AG04449 (cell line): ENCODE results near the gene UBAC1.

ENCODE experiments used
- CTCF ChIA-PET: fragments of 350-600 bp; formaldehyde crosslinking; extraction: SDS; loops from one replicate; lab custom pipeline; 2021; ENCODE audit warnings: antibody characterized with exemption; lab: Yijun Ruan, JAX
- POLR2A ChIA-PET: fragments of 400-600, 350-600 bp; formaldehyde crosslinking; extraction: SDS; loops from one replicate; lab custom pipeline; 2020; ENCODE audit warnings: antibody characterized with exemption, inconsistent platforms; lab: Yijun Ruan, JAX
- DNase-seq: peaks from one replicate; pipeline ENCODE4 v3.0.0-alpha.2; 2010; ENCODE audit warnings: low read depth, low spot score
- H3K4me3 ChIP-seq: 2 replicates; pipeline ENCODE4 v1.5.1; 2011; ENCODE audit warnings: low read depth, mild to moderate bottlenecking, control low read depth, low read length
- TF ChIP-seq, protein P1 (sequence below): IDR thresholded peaks from one replicate; pipeline ENCODE4 v1.5.1; 2011; ENCODE audit warnings: mild to moderate bottlenecking, moderate library complexity, low read length, control low read depth, inconsistent platforms; ENCODE audit not compliant: insufficient read depth; ENCODE audit errors: missing control alignments

The UBAC1 gene

DNA sequence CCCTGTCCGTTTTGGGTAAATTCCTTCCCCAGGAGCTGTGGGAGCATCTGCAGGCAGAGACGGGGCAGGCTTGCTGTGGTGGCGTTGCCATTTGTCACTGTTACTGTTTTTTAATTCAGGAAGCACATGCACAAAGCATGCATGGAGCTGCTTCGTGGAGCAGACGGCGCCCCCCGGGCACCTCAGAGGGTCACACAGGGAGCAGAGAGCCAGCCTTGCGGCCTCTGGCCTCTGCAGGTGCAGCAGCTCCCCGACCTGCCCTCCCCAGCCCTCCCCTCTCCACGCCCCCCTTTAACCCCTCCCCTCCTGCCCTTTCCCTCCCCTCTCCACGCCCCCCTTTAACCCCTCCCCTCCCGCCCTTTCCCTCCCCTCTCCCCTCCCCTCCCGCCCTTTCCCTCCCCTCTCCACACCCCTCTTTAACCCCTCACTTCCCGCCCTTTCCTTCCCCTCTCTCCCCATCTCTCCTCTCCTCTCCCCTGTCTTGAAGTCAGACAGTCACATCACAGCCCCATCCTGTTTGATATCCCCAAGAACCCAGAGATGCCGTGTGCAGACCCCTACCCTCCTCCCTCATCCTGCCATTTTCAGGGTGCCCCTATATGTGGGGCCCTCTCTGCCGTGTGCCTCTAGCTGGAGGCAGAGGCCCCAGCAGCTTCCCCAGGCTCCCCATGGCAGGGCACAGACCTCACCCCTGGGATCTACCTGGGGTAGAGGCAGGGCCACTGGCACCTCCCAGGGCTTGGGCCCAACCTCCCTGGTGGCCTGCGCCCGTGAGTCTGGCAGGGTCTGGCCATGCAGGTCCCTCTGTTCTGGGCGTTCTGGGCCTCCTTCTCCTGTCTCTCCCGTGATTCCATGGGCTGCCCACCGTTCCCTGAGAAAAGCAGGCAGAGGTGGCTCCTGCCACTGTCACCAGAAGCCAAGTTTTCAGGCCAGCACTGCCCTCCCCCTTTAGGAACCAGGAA lies 29.6 kb upstream of the UBAC1 start:
- no peak overlapping the region for H3K4me3 ChIP-seq
- POLR2A ChIA-PET = no interaction called here
- CTCF ChIA-PET = interaction anchor here (5.1 kb wide), 1 partner anchor 22 kb away, joined by 25 read pairs; no protein-coding TSS in a partner anchor
- TF ChIP-seq, protein P1, sequence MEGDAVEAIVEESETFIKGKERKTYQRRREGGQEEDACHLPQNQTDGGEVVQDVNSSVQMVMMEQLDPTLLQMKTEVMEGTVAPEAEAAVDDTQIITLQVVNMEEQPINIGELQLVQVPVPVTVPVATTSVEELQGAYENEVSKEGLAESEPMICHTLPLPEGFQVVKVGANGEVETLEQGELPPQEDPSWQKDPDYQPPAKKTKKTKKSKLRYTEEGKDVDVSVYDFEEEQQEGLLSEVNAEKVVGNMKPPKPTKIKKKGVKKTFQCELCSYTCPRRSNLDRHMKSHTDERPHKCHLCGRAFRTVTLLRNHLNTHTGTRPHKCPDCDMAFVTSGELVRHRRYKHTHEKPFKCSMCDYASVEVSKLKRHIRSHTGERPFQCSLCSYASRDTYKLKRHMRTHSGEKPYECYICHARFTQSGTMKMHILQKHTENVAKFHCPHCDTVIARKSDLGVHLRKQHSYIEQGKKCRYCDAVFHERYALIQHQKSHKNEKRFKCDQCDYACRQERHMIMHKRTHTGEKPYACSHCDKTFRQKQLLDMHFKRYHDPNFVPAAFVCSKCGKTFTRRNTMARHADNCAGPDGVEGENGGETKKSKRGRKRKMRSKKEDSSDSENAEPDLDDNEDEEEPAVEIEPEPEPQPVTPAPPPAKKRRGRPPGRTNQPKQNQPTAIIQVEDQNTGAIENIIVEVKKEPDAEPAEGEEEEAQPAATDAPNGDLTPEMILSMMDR = no peak
- DNase-seq = no peak

DNA sequence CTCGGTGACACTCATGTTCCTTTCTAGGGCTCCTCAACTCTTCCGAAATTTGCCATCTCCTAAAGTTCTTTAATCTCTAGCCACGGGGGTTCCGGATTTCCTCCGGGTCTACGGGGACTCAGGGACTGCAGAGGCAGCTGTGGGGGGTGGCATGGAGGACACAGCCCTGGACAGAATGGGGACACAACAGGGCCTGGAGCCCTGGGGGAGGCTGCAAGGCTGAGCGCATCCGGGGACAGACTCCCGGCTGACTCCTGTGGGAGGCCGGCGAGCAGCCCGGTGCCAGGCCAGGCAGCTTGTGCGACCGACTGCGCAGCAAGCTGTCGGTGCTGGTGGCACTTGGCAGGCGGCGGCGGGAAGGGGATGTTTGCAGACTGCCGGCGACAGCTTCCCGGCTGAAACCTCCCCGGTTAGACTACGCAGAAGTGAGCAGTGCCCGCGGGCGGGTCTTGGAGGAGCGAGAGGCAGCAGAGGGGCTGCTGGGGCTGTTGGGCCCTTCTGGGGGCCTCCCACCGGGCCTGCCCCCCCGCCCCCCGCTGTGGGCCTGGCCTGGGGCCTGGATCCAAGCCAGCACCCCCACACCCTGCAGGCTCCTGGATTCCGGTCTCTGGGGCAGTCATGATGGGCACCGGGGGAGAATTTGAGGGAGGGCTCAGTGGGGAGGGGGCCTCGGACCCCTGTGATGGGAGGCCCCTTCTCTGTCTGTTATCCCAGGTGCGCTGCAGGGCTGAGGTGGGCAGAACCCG lies 28.7 kb upstream of the UBAC1 start:
- no peak overlapping the region for H3K4me3 ChIP-seq
- no peak for DNase-seq
- TF ChIP-seq, protein P1 = no peak
- POLR2A ChIA-PET = no interaction called here
- CTCF ChIA-PET = interaction anchor here (0.9 to 5.1 kb wide), 2 partner anchors 21 to 132 kb away, joined by 3 to 25 read pairs; no protein-coding TSS in a partner anchor

DNA sequence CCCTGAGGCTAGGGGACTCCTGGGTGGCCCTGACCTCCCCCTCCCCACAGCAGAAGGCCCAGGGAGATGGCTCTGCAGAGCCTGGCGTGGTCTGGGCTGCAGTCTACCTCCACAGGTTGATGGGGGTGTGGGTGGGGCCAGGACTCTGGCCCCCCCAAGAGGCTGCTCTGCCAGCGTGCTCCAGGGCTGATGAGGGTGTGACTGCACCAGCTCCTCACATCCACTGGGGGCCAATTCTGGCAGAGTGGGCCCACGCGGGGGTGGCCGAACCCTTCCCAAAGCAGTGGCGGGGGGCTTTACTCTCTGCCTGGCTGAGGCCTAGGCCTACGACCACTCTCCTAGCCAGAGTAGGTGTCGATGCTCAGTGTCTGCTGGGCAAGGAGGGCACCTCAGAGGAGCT lies 28.0 kb upstream of the UBAC1 start:
- no peak for DNase-seq
- POLR2A ChIA-PET = no interaction called here
- TF ChIP-seq, protein P1 = no peak
- H3K4me3 ChIP-seq = no peak overlapping the region
- CTCF ChIA-PET = interaction anchor here (0.9 to 5.1 kb wide), 4 partner anchors 16 to 133 kb away, joined by 3 to 25 read pairs (median 9); no protein-coding TSS in a partner anchor

DNA sequence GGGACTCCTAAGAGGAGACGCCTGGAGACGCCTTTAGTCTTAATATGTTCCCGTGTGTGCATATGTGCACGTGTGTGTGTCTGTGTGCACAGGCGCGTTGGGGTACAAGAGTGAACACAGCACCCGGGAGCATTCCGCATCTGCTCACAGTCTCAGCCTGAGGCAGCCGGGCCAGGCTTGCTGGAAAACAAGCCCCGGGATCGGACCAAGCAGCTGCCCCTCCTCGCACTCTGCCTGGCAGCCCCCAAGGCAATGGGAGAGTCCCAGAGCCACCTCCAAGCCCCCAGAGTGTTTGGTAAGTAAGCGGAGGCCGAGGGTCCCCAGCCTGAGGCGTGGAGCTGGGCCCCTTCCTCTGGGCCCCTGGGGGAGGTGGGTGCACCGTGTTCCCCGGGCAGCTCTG lies 27.3 kb upstream of the UBAC1 start:
- TF ChIP-seq, protein P1 = no peak
- CTCF ChIA-PET = interaction anchor here (1.2 to 2.7 kb wide), 2 partner anchors 15 to 21 kb away, joined by 3 to 15 read pairs; no protein-coding TSS in a partner anchor
- POLR2A ChIA-PET = no interaction called here

DNA sequence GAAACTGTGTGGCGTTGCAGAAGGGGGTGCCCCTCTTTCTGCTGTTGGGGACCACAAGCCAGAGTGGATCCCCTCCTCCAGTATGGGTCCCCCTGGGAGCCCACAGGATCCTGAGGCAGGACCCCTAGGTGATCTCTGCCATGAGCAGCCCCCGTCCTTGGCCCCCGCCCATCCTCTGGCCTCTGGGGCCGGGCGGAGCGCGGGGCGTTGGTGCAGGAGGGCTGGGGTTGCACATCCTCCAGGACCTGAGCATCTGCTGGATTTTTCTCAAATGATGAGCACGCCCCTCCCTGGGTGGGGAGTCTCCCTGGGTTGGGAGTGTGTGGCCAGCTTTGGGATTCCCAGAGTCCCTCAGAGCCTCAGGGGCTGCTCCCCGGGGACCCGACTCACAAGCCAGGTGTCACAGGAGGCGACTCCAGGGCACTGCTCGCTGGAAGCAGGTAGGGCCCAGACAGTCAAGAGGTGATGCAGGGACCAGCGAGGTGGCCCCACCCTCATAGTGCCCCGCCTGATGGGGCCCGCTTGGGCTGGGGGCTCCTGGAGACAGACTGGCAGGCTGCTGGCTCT lies 26.7 kb upstream of the UBAC1 start:
- ChIA-PET POLR2A (no interaction called here), CTCF (interaction anchor here (1.2 to 2.7 kb wide), 4 partner anchors 14 to 136 kb away, joined by 3 to 15 read pairs (median 4); no protein-coding TSS in a partner anchor)
- H3K4me3 ChIP-seq = no peak overlapping the region
- DNase-seq = no peak
- TF ChIP-seq, protein P1 = no peak

More for the DNA sequence above, 27.3 kb upstream of the UBAC1 start:
- no peak overlapping the region for H3K4me3 ChIP-seq
- no peak for DNase-seq
